ENCODE results near the gene KLHL8. TPM values are rescaled to one million over a fixed set of nuclear protein-coding genes. Genes with fewer than 3 reads are reported as not detected.
A peak's percentile ranks its signal among the peaks of the same experiment; 100 is the strongest.
"Not testable (repeated sequence)": the region's sequence is repeated elsewhere in the genome, so short reads cannot be mapped to it uniquely, and the experiment has no call there.

KLHL8 gene
- total and polyA plus RNA-seq, 7 donors, result 5.1 to 33.8 (median 18.4) TPM

DNA sequence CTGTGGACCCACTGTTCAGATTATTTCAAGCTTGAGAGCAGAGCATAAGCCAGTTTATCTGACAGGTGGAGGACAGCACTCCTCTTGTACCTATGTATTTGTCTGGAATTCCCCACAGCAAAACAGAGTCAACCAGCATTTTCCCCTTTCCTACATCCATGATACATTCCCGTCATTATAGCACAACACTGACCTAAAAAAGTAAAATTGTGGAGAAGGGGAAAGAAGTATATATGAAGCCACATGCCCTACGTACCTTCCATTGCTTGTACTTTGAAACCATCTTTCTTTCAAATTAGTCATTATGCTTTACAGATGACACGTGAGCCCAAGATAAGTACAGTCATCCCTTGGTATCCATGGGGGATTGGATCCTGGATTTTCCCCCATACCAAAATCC is 73.3 kb downstream of the KLHL8 start:
- H3K27ac ChIP-seq, result no peak overlapping the region
- H3K9me3 ChIP-seq, result no peaks in the 10 kb centered on the region
- peaks cover 5% of the 10 kb centered on the region for H3K4me1 ChIP-seq
- no peaks in the 10 kb centered on the region for H3K27me3 ChIP-seq (ENCODE audit: insufficient read depth in 3 of 3, low read length in 2 of 3)
- H3K4me3 ChIP-seq, result no peak overlapping the region
- intact Hi-C loops (cut with DNase I), result no loop called here
- TF ChIP-seq CTCF (IDR thresholded peaks at IDR 0.05), result no peak
- WGBS, 3 donors, result 62 to 87% (median 78%) methylated on average over 3 of the region's 3 CpGs
- peaks cover 0 to 31% of the 10 kb centered on the region in 2 donors for H3K36me3 ChIP-seq (ENCODE audit: insufficient read depth in 1 of 2, low read depth in 1 of 2)
- DNase-seq (no peak), ATAC-seq (no peak)

- intact Hi-C loops (cut with DNase I), result not testable (repeated sequence)
Measured at GRCh38 chr4:87145934-87146333, 74.5 kb downstream of the KLHL8 start.

DNA sequence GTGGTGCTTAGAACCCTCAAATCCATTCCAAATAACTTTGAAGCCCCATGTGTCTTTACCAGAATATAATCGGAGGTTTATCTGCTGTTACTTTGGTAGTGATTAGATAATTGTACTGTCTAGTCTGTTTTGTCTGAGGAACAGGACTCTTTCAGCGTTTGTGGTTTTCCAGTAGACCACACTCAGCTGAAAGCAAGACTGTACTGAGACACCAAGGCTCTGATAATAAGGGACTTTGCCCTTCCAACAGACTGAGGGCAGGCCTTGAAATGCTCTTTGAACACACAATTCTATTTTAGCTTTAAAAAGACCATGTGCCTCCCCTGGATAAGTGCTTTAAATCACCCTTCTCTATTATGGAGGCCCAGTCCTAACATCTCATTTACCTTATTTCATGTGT is 76.1 kb downstream of the KLHL8 start:
- DNase-seq (no peak), ATAC-seq (no peak)
- Histone ChIP-seq H3K9me3 (no peaks in the 10 kb centered on the region), H3K4me1 (peaks cover 8% of the 10 kb centered on the region), H3K36me3 (ENCODE audit: insufficient read depth in 1 of 2, low read depth in 1 of 2) (peaks cover 0 to 42% of the 10 kb centered on the region in 2 donors), H3K27ac (no peak overlapping the region), H3K4me3 (no peak overlapping the region), H3K27me3 (ENCODE audit: insufficient read depth in 3 of 3, low read length in 2 of 3) (no peaks in the 10 kb centered on the region)
- intact Hi-C loops (cut with DNase I), result no loop called here
- TF ChIP-seq CTCF (IDR thresholded peaks at IDR 0.05), result no peak
- 85 to 98% (median 86%) methylated on average over 2 of the region's 2 CpGs for WGBS, 3 donors

More at GRCh38 chr4:87145934-87146333, 74.5 kb downstream of the KLHL8 start:
- H3K27ac ChIP-seq; H3K27me3 ChIP-seq (ENCODE audit: insufficient read depth in 3 of 3, low read length in 2 of 3); H3K9me3 ChIP-seq; ATAC-seq; DNase-seq; H3K4me1 ChIP-seq; H3K4me3 ChIP-seq: not testable (repeated sequence)
- H3K36me3 ChIP-seq (ENCODE audit: insufficient read depth in 1 of 2, low read depth in 1 of 2), result peaks cover 0 to 33% of the 10 kb centered on the region in 2 donors
- WGBS, 3 donors, result 94 to 95% (median 94%) methylated on average over 6 of the region's 6 CpGs

DNA sequence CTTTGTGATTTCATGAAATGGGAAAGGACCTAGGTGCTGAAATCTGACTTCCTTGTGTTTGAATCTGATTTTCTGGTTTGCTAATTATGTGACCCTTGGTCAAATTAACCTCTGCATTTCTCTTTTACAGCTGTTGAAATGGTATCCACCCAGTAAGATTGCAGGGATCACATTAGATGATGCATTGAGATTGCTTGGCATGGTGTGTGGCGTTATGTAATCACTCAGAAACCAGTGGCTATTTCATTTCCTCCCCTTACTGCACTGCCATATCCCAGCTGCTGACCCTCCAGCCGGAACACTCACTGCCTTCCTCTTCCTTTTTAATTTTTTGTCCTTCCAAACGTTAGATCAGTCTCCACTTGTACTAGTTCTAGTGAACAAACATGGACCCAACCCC is 79.0 kb downstream of the KLHL8 start:
- Histone ChIP-seq H3K27ac (peak overlapping the region; percentile 28), H3K9me3 (no peaks in the 10 kb centered on the region), H3K4me1 (peaks cover 8% of the 10 kb centered on the region), H3K36me3 (ENCODE audit: insufficient read depth in 1 of 2, low read depth in 1 of 2) (peaks cover 0 to 70% of the 10 kb centered on the region in 2 donors), H3K27me3 (ENCODE audit: insufficient read depth in 3 of 3, low read length in 2 of 3) (no peaks in the 10 kb centered on the region), H3K4me3 (no peak overlapping the region)
- ATAC-seq (peak; percentile 54 to 62 (median 60)), DNase-seq (no peak)
- 26 to 40% (median 34%) methylated on average over 3 of the region's 3 CpGs for WGBS, 3 donors
- intact Hi-C loops (cut with DNase I), result no loop called here
- no peak for TF ChIP-seq CTCF (IDR thresholded peaks at IDR 0.05)

DNA sequence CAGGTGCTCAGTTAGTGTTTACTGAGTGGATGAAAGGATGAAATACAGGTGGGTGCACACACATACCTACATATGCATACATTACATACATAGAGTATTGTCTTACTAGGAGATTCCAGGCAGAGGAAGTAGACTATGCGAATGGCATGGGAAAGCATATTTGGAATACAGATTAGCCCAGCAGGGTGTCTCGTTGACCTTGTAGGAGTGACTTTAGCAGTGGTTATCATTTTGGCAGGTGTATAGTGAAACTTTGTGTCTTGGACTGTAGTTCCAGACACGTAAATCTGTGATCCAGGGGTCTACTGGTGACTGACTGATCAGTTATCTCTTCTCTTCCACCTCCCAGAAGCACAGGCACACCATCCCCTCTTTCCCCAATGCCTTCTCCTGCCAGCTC is 86.3 kb downstream of the KLHL8 start:
- no peak for DNase-seq
- H3K4me1 ChIP-seq, result peaks cover 8% of the 10 kb centered on the region
- TF ChIP-seq CTCF (IDR thresholded peaks at IDR 0.05), result no peak
- ATAC-seq, result no peak
- no peaks in the 10 kb centered on the region for H3K27me3 ChIP-seq (ENCODE audit: insufficient read depth in 3 of 3, low read length in 2 of 3)
- no peak overlapping the region for H3K4me3 ChIP-seq
- no peak overlapping the region for H3K27ac ChIP-seq
- no peaks in the 10 kb centered on the region for H3K9me3 ChIP-seq
- WGBS, 3 donors, result 72 to 95% (median 81%) methylated on average over 3 of the region's 3 CpGs
- intact Hi-C loops (cut with DNase I), result no loop called here
- peaks cover 18 to 99% of the 10 kb centered on the region in 2 donors for H3K36me3 ChIP-seq (ENCODE audit: insufficient read depth in 1 of 2, low read depth in 1 of 2)
